ENCODE data around the gene INTS2.

GRCh38 chr17:61818225-61818624 lies 109.6 kb downstream of the INTS2 start:
- TF ChIP-seq CTCF (IDR thresholded peaks at IDR 0.05) (no peak), MXI1 (IDR thresholded peaks at IDR 0.05; ENCODE audit: low read depth, low read length) (no peak), GABPA (IDR thresholded peaks at IDR 0.05; ENCODE audit: low read depth) (no peak), POLR2AphosphoS5 (IDR thresholded peaks at IDR 0.05; ENCODE audit: low read depth, low read length) (no peak)
